ENCODE measurements around the gene DIS3L. TPM values are rescaled to one million over a fixed set of nuclear protein-coding genes. Genes with fewer than 3 reads are reported as not detected.

Gene DIS3L
- total and polyA plus RNA-seq, 11 donors = 13.0 to 62.5 (median 34.1) TPM

DNA sequence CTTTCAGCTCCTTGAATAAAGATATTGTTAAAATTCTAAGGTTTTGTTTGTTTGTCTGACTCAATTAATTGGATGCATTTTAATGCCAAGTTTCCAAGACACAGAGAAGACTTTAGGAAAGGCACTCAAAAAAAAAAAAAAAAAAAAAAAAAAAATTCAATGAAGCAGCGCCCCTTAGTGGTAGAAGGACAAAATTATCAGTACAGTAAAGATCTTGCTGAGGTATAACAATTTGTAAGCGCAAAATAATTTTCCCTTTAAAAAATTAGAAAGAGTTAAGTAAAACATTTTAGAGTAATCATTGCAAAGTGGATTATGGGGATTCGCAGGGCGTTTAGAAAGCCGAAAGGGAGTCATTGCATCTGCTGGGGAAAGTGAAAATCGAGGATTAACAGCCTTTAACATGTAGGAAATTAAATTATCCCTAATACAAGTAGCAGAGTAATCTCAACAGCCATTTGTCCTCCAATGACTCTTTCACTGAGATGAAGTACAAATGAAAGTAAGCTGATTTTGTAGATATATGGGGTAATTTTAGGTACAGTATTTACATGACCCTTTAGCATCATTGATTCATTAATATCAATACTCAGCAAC, 5.8 kb upstream of the DIS3L start:
- WGBS, 4 donors = 12 to 17% (median 14%) methylated on average over 6 of the region's 6 CpGs
- H3K9me3 ChIP-seq = no peaks in the 10 kb centered on the region
- peaks cover 0 to 11% (median 5%) of the 10 kb centered on the region in 12 donors for H3K4me1 ChIP-seq
- no peaks in the 10 kb centered on the region for H3K27me3 ChIP-seq
- DNase-seq = no peak
- H3K36me3 ChIP-seq = no peaks in the 10 kb centered on the region
- no peak for TF ChIP-seq POLR2A (IDR thresholded peaks at IDR 0.05)
- TF ChIP-seq, protein P1, sequence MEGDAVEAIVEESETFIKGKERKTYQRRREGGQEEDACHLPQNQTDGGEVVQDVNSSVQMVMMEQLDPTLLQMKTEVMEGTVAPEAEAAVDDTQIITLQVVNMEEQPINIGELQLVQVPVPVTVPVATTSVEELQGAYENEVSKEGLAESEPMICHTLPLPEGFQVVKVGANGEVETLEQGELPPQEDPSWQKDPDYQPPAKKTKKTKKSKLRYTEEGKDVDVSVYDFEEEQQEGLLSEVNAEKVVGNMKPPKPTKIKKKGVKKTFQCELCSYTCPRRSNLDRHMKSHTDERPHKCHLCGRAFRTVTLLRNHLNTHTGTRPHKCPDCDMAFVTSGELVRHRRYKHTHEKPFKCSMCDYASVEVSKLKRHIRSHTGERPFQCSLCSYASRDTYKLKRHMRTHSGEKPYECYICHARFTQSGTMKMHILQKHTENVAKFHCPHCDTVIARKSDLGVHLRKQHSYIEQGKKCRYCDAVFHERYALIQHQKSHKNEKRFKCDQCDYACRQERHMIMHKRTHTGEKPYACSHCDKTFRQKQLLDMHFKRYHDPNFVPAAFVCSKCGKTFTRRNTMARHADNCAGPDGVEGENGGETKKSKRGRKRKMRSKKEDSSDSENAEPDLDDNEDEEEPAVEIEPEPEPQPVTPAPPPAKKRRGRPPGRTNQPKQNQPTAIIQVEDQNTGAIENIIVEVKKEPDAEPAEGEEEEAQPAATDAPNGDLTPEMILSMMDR (IDR thresholded peaks at IDR 0.05) = peak; percentile 35 to 76 (median 62)
- no peak overlapping the region for H3K27ac ChIP-seq
- no peak overlapping the region for H3K4me3 ChIP-seq
- ATAC-seq = no peak
- intact Hi-C loops (cut with DNase I) = loop anchor here in 8 of 10 donors (2.0 to 10.0 kb wide), 5 partner anchors 305 to 653 kb away; no protein-coding TSS in a partner anchor

DNA sequence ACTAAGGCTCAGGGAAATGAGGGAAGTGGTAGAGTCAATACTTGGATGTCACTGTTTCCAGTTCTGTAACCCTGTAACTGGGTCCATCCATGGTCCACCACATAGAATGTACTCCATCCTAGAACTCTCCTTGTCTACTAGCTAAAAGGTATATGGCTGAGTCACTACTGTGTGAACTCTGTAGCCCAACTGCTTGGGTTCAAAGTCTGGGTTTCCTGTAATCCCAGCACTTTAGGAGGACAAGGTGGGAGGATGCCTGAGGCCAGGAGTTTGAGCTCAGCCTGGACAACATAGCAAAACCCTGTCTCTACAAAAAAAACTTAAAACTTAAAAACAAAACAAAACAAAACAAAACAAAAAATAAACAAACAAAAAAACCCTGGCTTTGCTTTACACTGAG, 5.3 kb upstream of the DIS3L start:
- H3K4me1 ChIP-seq = peaks cover 0 to 16% (median 8%) of the 10 kb centered on the region in 12 donors
- H3K36me3 ChIP-seq = no peaks in the 10 kb centered on the region
- H3K27me3 ChIP-seq = no peaks in the 10 kb centered on the region
- no peak overlapping the region for H3K4me3 ChIP-seq
- DNase-seq (no peak), ATAC-seq (peak in 1 of 4 donors; percentile 29)
- H3K27ac ChIP-seq = no peak overlapping the region
- intact Hi-C loops (cut with DNase I) = loop anchor here in 7 of 10 donors (5.0 to 10.0 kb wide), 4 partner anchors 306 to 653 kb away; no protein-coding TSS in a partner anchor
- no peaks in the 10 kb centered on the region for H3K9me3 ChIP-seq
- no peak for TF ChIP-seq POLR2A (IDR thresholded peaks at IDR 0.05)
- TF ChIP-seq, protein P1 (IDR thresholded peaks at IDR 0.05) = no peak

DNA sequence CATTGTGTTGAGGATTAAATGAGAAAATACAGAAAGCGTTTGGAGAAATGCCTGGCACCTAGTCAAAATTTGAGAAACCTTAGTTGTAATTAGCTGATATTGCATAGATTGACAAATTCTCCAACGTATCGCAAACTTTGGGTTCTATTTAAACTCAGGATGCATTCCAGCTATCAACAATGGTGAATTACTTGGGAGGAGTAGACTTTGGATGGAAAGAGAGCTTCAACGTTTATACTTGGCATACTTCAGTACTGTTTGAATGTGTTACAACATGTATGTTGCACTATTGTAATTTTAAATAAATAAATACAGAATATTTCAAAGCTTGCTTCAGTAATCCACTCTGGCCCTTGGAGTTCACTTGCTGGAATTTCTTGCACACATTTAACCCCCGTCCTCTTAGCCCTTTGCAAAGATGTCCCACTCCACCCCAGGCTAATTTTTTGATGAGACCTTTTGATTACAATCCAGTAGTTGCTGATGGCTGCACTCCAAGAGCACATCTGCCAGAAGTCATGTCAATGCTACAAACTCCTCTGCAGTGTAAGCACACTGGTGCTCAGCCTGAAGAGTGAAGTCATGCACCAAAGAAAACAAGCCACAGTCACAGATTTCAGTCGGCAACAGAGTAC, 4.7 kb upstream of the DIS3L start:
- DNase-seq (no peak), ATAC-seq (no peak)
- Histone ChIP-seq H3K4me3 (no peak overlapping the region), H3K27me3 (no peaks in the 10 kb centered on the region), H3K4me1 (peaks cover 0 to 16% (median 8%) of the 10 kb centered on the region in 12 donors), H3K27ac (no peak overlapping the region), H3K9me3 (no peaks in the 10 kb centered on the region), H3K36me3 (no peaks in the 10 kb centered on the region)
- intact Hi-C loops (cut with DNase I) = loop anchor here in 7 of 10 donors (1.0 to 10.0 kb wide), 5 partner anchors 306 to 654 kb away; no protein-coding TSS in a partner anchor
- WGBS, 4 donors = 76 to 80% (median 77%) methylated on average over 6 of the region's 6 CpGs
- TF ChIP-seq, protein P1 (IDR thresholded peaks at IDR 0.05) = no peak
- TF ChIP-seq POLR2A (IDR thresholded peaks at IDR 0.05) = no peak

DNA sequence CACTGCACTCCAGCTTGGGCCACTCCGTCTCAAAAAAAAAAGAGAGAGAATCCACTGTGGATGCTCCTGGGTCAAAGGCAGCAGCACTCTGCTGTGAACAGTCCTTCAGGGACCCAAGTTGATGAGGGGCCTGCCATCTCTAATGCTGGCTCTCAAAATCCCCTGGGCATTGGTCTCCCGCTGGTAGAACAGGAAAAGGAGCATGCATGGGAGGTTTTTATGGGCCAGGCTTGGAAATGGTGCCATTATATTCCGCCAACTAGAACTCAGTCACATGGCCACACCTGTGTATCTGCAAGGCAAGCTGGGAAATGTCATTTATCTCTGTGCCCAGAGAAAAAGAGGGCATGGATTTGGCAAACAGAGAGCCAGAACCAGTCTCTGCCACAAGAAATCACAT, 3.4 kb upstream of the DIS3L start:
- H3K4me1 ChIP-seq = peaks cover 3 to 27% (median 14%) of the 10 kb centered on the region in 12 donors
- no peaks in the 10 kb centered on the region for H3K9me3 ChIP-seq
- no peak overlapping the region for H3K4me3 ChIP-seq
- 77 to 98% (median 89%) methylated on average over 2 to 3 of the region's 3 CpGs for WGBS, 4 donors
- no peaks in the 10 kb centered on the region for H3K36me3 ChIP-seq
- DNase-seq (no peak), ATAC-seq (no peak)
- intact Hi-C loops (cut with DNase I) = loop anchor here in 1 of 10 donors (5.0 kb wide), 1 partner anchor 207 kb away; the partner anchor contains the start of gene SNAPC5
- H3K27ac ChIP-seq = no peak overlapping the region
- TF ChIP-seq, protein P1 (IDR thresholded peaks at IDR 0.05) = no peak
- TF ChIP-seq POLR2A (IDR thresholded peaks at IDR 0.05) = no peak
- no peaks in the 10 kb centered on the region for H3K27me3 ChIP-seq
